ENCODE results near the gene ST6GALNAC4.
"Not testable (repeated sequence)": the region's sequence is repeated elsewhere in the genome, so short reads cannot be mapped to it uniquely, and the experiment has no call there.

ST6GALNAC4 gene

DNA sequence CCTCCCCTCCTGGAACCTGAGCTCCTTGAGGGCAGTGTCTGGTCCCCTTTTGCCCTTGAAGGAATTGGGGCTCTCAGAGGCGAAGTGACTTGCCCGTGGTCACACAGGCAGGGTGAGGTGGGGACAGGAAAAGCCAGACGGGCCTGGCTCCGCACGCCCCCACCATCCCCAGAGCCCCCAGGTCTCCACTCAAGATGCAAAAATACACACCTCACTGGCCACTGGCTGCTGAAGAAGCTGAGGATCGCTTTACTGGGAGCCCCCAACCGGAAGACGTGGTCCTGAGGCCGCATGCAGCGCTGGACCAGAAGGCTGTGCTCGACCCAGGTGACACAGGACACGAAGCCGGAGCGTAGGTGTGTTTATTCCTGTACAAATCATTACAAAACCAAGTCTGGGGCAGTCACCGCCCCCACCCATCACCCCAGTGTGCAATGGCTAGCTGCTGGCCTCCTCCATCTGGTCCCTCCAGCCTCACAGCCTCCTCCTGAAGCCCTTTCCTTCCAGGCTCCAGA is 31.8 kb downstream of the ST6GALNAC4 start:
- TF ChIP-seq POU2F2 (IDR thresholded peaks at IDR 0.05; ENCODE audit: low read depth, low read length) (no peak), PAX5 (IDR thresholded peaks at IDR 0.05; ENCODE audit: insufficient read depth, low read length, severe bottlenecking) (no peak), TAF1 (IDR thresholded peaks at IDR 0.05; ENCODE audit: low read depth, low read length) (no peak), POLR2AphosphoS5 (IDR thresholded peaks at IDR 0.05; ENCODE audit: low read depth, low read length) (no peak), POLR2A (IDR thresholded peaks at IDR 0.05; ENCODE audit: low read depth, low read length) (no peak), SPI1 (IDR thresholded peaks at IDR 0.05; ENCODE audit: low read depth, low read length) (no peak)
- no peak for DNase-seq (ENCODE audit: insufficient read length, low spot score)
- FAIRE-seq: no peak

DNA sequence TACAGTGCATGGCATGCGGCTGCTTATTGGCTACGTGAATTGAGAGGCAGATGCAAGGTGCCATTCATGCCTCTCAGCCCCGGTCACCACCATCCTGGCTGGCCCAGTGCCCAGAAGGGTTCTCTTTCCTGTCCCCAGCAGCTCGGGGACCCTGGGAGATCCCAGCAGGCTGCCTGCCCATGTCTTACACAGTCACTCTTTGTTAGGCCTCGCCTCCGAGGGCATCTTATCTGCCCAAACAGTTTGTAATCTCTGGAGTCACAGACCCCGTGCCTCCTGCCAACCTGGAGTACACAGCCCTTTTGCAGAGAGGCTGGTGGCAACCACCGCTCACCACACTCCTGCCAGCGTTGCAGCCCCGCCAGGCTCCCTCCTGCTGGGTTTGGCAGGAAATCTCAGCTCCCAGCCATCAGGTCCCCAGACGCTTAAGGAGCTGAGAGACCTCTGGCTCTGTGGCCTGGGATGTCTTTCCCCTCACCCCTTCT is 32.4 kb downstream of the ST6GALNAC4 start:
- FAIRE-seq (no peak), DNase-seq (ENCODE audit: insufficient read length, low spot score) (no peak)
- TF ChIP-seq SPI1 (IDR thresholded peaks at IDR 0.05; ENCODE audit: low read depth, low read length): no peak
- TF ChIP-seq PAX5 (IDR thresholded peaks at IDR 0.05; ENCODE audit: insufficient read depth, low read length, severe bottlenecking): no peak
- TF ChIP-seq POLR2AphosphoS5 (IDR thresholded peaks at IDR 0.05; ENCODE audit: low read depth, low read length): no peak
- TF ChIP-seq TAF1 (IDR thresholded peaks at IDR 0.05; ENCODE audit: low read depth, low read length): no peak
- TF ChIP-seq POU2F2 (IDR thresholded peaks at IDR 0.05; ENCODE audit: low read depth, low read length): no peak
- no peak for TF ChIP-seq POLR2A (IDR thresholded peaks at IDR 0.05; ENCODE audit: low read depth, low read length)

DNA sequence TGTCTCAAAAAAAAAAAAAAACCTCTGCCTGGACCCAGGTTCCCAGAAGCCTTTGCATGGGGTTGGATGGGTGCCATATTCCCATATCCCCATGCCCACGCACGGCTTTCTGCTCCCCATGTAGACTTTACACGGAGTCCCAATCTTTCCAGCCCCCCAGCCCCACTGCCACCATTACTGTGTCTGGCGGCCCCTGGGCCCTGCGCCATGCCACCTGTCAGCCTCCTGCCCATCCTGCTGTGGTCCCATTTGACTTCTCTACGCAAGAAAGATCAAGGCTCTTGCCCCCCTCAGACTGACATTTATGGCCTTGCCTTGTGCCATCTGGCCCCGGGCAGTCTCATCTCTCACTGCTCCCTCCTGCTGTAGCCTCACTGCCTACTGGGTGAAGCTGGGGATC is 32.9 kb downstream of the ST6GALNAC4 start:
- TF ChIP-seq POLR2A (IDR thresholded peaks at IDR 0.05; ENCODE audit: low read depth, low read length) (no peak), POU2F2 (IDR thresholded peaks at IDR 0.05; ENCODE audit: low read depth, low read length) (no peak), SPI1 (IDR thresholded peaks at IDR 0.05; ENCODE audit: low read depth, low read length) (no peak), TAF1 (IDR thresholded peaks at IDR 0.05; ENCODE audit: low read depth, low read length) (no peak), POLR2AphosphoS5 (IDR thresholded peaks at IDR 0.05; ENCODE audit: low read depth, low read length) (no peak), PAX5 (IDR thresholded peaks at IDR 0.05; ENCODE audit: insufficient read depth, low read length, severe bottlenecking) (no peak)
- DNase-seq (ENCODE audit: insufficient read length, low spot score): no peak
- FAIRE-seq: no peak

DNA sequence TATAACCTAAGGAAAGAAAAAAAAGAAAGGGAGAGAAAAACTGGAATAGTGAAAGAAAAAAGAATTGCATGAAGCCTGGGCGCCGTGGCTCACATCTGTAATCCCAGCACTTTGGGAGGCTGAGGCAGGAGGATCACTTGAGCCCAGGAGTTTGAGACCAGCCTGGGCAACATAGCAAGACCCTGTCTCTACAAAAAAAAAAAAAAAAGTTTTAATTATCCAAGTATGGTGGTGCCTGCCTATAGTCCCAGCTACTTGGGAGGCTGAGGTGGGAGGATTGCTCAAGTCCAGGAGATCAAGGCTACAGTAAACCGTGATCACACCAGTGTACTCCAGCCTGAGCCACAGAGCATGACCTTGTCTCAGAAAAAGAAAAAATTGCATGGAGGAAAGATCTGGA is 35.1 kb downstream of the ST6GALNAC4 start:
- FAIRE-seq; DNase-seq (ENCODE audit: insufficient read length, low spot score): not testable (repeated sequence)

DNA sequence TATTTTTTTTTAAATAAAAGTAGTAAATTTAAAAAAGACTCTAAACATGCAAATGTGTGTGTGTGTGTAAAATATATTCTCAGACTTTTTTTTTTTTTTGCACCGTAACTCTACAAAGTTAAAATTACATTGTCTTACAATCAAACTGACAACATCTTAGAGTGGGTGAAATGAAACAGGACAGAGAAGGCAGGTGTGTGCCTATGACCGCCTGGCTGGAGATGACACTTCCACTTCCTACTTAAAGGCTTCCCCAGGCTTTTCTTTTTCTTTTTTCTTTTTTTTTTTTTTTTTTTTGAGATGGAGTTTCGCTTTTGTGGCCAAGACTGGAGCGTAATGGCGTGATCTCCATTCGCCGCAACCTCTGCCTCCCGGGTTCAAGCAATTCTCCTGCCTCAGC is 36.7 kb downstream of the ST6GALNAC4 start:
- FAIRE-seq: no peak
- DNase-seq (ENCODE audit: insufficient read length, low spot score): no peak
- no peak for TF ChIP-seq PAX5 (IDR thresholded peaks at IDR 0.05; ENCODE audit: insufficient read depth, low read length, severe bottlenecking)
- peak; percentile 50 for TF ChIP-seq SPI1 (IDR thresholded peaks at IDR 0.05; ENCODE audit: low read depth, low read length)

DNA sequence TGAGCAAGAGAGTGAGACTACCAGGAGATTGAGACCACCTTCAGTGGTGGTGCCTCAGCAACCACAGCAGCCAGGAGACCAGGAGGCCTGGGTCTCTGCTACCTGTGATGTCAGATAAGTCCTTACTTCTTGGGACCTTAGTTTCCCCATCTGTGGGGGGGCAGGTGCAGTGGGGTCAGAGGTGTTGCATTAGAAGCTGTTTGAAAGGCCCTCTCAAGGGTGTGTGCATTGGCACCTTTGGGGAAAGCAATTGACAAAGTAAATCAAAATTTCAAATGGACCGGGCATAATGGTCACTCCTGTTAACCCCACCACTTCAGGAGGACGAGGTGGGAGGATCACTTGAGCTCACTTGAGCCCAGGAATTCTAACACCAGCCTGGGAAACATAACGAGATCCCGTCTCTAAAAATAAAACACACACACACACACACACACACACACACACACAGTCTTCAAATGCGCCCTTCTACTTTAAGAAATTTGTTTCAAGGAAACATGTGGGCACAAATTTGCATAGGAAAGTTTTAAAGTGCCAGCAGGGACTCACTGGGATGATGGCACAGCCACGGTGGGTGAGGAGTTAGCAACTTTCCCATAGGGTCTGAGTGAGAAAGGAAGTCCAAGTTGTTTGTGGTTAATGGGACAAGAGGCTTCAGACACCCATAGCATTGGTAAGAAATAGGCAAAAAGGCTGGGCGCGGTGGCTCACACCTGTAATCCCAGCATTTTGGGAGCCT is 38.0 kb downstream of the ST6GALNAC4 start:
- TF ChIP-seq POU2F2 (IDR thresholded peaks at IDR 0.05; ENCODE audit: low read depth, low read length) (peak; percentile 30; the same call in 1 of the 2 replicates), TAF1 (IDR thresholded peaks at IDR 0.05; ENCODE audit: low read depth, low read length) (no peak)
- no peak for DNase-seq (ENCODE audit: insufficient read length, low spot score)
- FAIRE-seq: no peak

DNA sequence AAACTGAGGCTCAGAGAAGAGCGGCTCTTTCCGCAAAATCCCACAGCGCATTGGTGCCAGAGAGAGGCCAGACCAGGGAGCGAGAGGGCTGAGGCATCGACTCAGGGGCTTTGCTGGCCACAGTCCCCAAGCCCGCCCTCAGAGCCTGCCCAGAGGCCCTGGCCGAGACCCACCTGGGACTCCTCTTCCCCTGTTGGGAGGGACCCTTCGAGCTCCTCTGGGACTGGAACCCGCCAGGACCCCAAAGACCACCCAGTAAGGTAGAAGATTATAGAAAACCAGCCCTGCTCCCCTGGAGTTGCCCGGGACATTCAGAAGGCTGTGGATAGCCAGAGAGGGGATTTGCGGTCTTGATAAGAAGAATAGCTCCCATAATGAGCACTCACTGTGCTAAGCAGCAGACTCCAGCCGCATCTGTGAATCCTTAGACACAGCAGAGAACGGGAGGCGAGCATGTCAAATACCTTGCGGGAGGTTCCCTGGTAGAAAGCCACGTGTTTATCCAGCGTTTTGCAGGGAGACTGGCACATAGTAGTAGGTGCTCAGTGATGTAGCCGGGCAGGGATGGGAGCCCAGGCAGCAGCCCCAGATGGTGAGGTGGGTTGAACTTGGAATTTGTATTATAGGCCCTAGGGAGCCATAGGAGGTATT is 38.7 kb downstream of the ST6GALNAC4 start:
- DNase-seq (ENCODE audit: insufficient read length, low spot score): no peak
- FAIRE-seq: no peak
- no peak for TF ChIP-seq SPI1 (IDR thresholded peaks at IDR 0.05; ENCODE audit: low read depth, low read length)
- no peak for TF ChIP-seq TAF1 (IDR thresholded peaks at IDR 0.05; ENCODE audit: low read depth, low read length)
- TF ChIP-seq POU2F2 (IDR thresholded peaks at IDR 0.05; ENCODE audit: low read depth, low read length): no peak
- TF ChIP-seq POLR2A (IDR thresholded peaks at IDR 0.05; ENCODE audit: low read depth, low read length): no peak
- TF ChIP-seq PAX5 (IDR thresholded peaks at IDR 0.05; ENCODE audit: insufficient read depth, low read length, severe bottlenecking): no peak
- TF ChIP-seq POLR2AphosphoS5 (IDR thresholded peaks at IDR 0.05; ENCODE audit: low read depth, low read length): no peak

DNA sequence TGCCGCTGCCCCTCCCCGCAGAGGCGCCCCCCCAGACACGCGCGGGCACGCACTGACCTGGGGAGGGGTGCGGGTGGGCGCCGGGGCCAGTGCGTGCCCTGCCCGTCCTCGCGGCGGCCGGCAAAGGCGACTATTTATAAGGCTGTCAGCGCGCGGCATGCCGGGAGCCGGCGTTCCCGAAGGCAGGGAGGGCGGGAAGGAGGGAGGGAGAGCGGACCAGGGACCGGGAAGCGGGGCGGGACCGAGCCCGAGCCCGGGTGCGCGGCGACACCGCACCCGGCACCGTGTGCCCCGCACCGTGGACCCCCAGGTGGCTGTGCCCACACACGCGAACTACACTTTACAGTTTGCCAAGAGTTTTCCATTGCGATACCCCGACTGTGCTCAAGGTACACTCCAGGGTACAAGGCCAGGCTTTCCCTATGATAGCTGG is 39.3 kb downstream of the ST6GALNAC4 start, which contains the start of gene AK1:
Gene AK1 (minus strand): TSS at position 110 of the 433 bp plus-strand sequence. CDS start 3,058 bp downstream, outside the sequence.
- no peak for DNase-seq (ENCODE audit: insufficient read length, low spot score)
- TF ChIP-seq SPI1 (IDR thresholded peaks at IDR 0.05; ENCODE audit: low read depth, low read length): no peak
- no peak for TF ChIP-seq PAX5 (IDR thresholded peaks at IDR 0.05; ENCODE audit: insufficient read depth, low read length, severe bottlenecking)
- TF ChIP-seq TAF1 (IDR thresholded peaks at IDR 0.05; ENCODE audit: low read depth, low read length): no peak
- TF ChIP-seq POLR2AphosphoS5 (IDR thresholded peaks at IDR 0.05; ENCODE audit: low read depth, low read length): no peak
- no peak for TF ChIP-seq POLR2A (IDR thresholded peaks at IDR 0.05; ENCODE audit: low read depth, low read length)
- no peak for TF ChIP-seq POU2F2 (IDR thresholded peaks at IDR 0.05; ENCODE audit: low read depth, low read length)

DNA sequence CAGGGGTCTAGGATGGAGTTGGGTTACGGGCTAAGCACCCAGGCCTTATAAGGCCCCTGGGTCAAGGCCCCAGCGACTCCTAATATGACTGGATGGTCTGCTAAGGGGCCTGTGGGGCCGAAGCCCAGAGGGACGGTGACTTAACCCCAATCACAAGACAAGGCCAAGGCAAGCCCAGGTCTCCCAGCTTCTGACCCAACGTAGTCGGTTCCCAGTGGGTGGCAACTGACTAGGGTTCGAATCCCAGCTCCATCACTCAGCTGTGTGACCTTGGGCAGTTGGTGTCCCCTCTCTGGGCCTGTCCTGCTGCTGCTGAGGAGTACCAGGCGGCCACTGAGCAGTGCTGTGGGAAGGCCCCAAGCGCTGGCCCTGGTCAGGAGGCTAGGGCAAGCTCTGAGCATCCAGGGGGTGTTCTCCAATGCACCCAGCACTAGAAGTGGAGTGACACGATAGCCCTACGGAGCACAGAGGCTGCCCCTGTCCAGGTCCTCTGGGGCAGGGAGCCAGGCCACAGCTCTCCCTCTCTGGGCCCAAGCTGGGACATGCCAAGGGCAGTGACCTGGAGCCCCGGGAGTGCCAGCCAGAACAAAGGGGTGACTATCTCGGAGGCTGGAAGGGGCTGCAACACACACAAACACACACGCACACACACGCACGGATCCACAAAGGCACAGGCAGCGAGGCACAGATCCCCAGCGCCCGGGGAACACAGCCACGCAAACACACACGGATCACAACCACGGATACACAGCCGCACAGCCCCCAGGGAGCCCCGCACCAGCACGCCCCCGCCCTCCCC is 39.9 kb downstream of the ST6GALNAC4 start:
- TF ChIP-seq POLR2A (IDR thresholded peaks at IDR 0.05; ENCODE audit: low read depth, low read length) (no peak), PAX5 (IDR thresholded peaks at IDR 0.05; ENCODE audit: insufficient read depth, low read length, severe bottlenecking) (no peak), POU2F2 (IDR thresholded peaks at IDR 0.05; ENCODE audit: low read depth, low read length) (no peak), POLR2AphosphoS5 (IDR thresholded peaks at IDR 0.05; ENCODE audit: low read depth, low read length) (no peak), SPI1 (IDR thresholded peaks at IDR 0.05; ENCODE audit: low read depth, low read length) (no peak), TAF1 (IDR thresholded peaks at IDR 0.05; ENCODE audit: low read depth, low read length) (no peak)
- DNase-seq (ENCODE audit: insufficient read length, low spot score): no peak
- no peak for FAIRE-seq

More for the DNA sequence above, 39.3 kb downstream of the ST6GALNAC4 start, which contains the start of gene AK1:
- FAIRE-seq: no peak
